Uterus (tissue), 2 donors: ENCODE data around the gene PNP.

Source experiments
- POLR2A ChIP-seq, 2 donors: fragments of 450-650 bp; IDR thresholded peaks; one replicate each; pipeline ENCODE4 v1.6.1; 2016; ENCODE audit warnings: antibody characterized with exemption in 2 of 2, mild to moderate bottlenecking in 1 of 2, moderate library complexity in 1 of 2
- TF ChIP-seq, protein P1 (sequence below), 4 experiments: fragments of 200-600 bp in 2 of 4; fragments of 450-650 bp in 2 of 4; sonication (generic) in 2 of 4; IDR thresholded peaks; one replicate each; pipeline ENCODE4 v1.5.1; 2016 to 2019; ENCODE audit warnings: antibody characterized with exemption in 4 of 4, mild to moderate bottlenecking in 2 of 4, moderate library complexity in 1 of 4

DNA sequence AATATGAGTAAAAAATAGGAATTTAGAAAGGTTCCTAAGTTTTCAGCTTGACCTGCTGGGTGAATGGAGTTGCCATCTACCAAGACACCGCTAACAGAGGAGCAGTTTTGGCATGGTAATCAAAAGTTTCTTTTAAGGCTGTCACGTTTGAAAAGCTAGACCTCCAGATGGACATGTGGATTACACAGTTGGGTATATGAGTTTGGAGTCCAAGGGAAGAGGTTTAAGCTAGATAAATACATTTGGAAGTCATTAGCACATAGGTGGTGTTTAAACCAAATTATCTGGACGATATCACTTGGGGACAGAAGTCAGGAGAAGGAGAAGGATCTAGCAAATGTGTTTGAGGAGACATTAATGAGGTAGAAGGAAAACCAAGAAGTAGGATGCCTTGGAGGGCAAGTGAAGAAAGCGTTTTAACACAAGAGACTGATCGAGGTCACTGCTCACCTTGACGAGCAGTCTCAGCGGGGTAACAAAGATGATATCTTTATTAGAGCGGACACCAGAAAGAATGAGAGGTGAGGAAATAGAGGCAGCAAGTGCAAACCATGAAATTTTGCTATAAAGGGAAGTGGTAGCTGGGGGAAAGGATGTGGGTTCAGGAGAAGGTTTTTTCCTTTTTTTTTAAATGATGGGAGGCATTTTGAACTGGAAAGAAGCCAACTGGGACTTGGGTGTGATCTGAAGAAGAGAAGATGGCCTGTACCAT lies 17.6 kb downstream of the PNP start:
- TF ChIP-seq, protein P1, sequence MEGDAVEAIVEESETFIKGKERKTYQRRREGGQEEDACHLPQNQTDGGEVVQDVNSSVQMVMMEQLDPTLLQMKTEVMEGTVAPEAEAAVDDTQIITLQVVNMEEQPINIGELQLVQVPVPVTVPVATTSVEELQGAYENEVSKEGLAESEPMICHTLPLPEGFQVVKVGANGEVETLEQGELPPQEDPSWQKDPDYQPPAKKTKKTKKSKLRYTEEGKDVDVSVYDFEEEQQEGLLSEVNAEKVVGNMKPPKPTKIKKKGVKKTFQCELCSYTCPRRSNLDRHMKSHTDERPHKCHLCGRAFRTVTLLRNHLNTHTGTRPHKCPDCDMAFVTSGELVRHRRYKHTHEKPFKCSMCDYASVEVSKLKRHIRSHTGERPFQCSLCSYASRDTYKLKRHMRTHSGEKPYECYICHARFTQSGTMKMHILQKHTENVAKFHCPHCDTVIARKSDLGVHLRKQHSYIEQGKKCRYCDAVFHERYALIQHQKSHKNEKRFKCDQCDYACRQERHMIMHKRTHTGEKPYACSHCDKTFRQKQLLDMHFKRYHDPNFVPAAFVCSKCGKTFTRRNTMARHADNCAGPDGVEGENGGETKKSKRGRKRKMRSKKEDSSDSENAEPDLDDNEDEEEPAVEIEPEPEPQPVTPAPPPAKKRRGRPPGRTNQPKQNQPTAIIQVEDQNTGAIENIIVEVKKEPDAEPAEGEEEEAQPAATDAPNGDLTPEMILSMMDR (IDR thresholded peaks at IDR 0.05): no peak
- no peak for TF ChIP-seq POLR2A (IDR thresholded peaks at IDR 0.05)
